Subcutaneous abdominal adipose tissue (tissue), 5 donors: ENCODE data around the gene LLGL2.

Experiments
- H3K27ac ChIP-seq: one replicate; pipeline ENCODE4 v1.7.0; 2013; ENCODE audit warnings: low read depth, mild to moderate bottlenecking, inconsistent platforms, low read length, moderate library complexity
- H3K27me3 ChIP-seq, 5 donors: one replicate each; pipeline ENCODE4 v1.7.0; 2013; ENCODE audit warnings: low read length in 5 of 5, inconsistent platforms in 1 of 5; ENCODE audit not compliant: control insufficient read depth in 5 of 5, insufficient read depth in 4 of 5
- H3K36me3 ChIP-seq, 5 donors: one replicate each; pipeline ENCODE4 v1.7.0; 2013; ENCODE audit warnings: low read length in 5 of 5; ENCODE audit not compliant: control insufficient read depth in 5 of 5, insufficient read depth in 5 of 5
- H3K4me1 ChIP-seq, 5 donors: one replicate each; pipeline ENCODE4 v1.7.0; 2013; ENCODE audit warnings: low read length in 5 of 5, mild to moderate bottlenecking in 3 of 5, moderate library complexity in 1 of 5; ENCODE audit not compliant: control insufficient read depth in 5 of 5, insufficient read depth in 5 of 5
- H3K4me3 ChIP-seq, 5 donors: one replicate each; pipeline ENCODE4 v1.7.0; 2013; ENCODE audit warnings: low read length in 5 of 5, low read depth in 1 of 5
- H3K9ac ChIP-seq, 5 donors: one replicate each; pipeline ENCODE4 v1.7.0; 2013; ENCODE audit warnings: low read length in 5 of 5, mild to moderate bottlenecking in 4 of 5, moderate library complexity in 3 of 5
- H3K9me3 ChIP-seq, 5 donors: one replicate each; pipeline ENCODE4 v1.7.0; 2013; ENCODE audit warnings: low read length in 5 of 5; ENCODE audit not compliant: control insufficient read depth in 5 of 5
- donor health status: healthy.
- donor health status: healthy.
- donor health status: healthy.
- donor health status: healthy.
- donor health status: healthy.

The LLGL2 gene

GRCh38 chr17:75535871-75536270 is 10.4 kb downstream of the LLGL2 start:
- H3K9ac ChIP-seq, result no peak overlapping the region
- H3K4me1 ChIP-seq, result no peaks in the 10 kb centered on the region
- no peaks in the 10 kb centered on the region for H3K9me3 ChIP-seq
- no peak overlapping the region for H3K4me3 ChIP-seq
- no peaks in the 10 kb centered on the region for H3K27me3 ChIP-seq
- peaks cover 0 to 2% (median 0%) of the 10 kb centered on the region in 5 donors for H3K36me3 ChIP-seq
- no peak overlapping the region for H3K27ac ChIP-seq

DNA sequence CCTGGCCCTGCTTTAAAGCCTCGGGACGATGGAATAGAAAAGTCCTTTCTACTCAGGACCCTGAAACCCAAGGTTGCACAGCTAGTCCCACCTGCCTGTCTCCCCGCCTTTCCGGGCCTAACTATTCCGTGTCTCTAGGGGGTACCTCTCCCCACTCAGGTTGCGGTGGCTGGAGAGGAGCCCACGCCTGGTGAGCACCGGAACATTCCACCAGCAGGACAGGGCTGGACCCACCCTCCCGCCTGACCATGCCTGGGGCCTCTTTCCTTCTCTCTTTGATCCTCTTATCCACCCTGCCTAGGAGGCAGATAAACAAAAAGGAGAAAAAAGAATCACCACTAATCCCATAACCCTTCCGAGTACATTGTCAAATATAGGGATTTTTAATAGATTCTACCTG is 10.9 kb downstream of the LLGL2 start:
- Histone ChIP-seq H3K27ac (no peak overlapping the region), H3K9ac (no peak overlapping the region), H3K4me3 (no peak overlapping the region), H3K27me3 (no peaks in the 10 kb centered on the region), H3K9me3 (no peaks in the 10 kb centered on the region), H3K4me1 (no peaks in the 10 kb centered on the region), H3K36me3 (peaks cover 0 to 2% (median 0%) of the 10 kb centered on the region in 5 donors)

GRCh38 chr17:75539967-75540729 is 14.7 kb downstream of the LLGL2 start:
- no peak overlapping the region for H3K4me3 ChIP-seq
- H3K9me3 ChIP-seq, result no peaks in the 10 kb centered on the region
- no peak overlapping the region for H3K27ac ChIP-seq
- H3K36me3 ChIP-seq, result no peaks in the 10 kb centered on the region
- H3K9ac ChIP-seq, result no peak overlapping the region
- no peaks in the 10 kb centered on the region for H3K27me3 ChIP-seq
- H3K4me1 ChIP-seq, result no peaks in the 10 kb centered on the region

DNA sequence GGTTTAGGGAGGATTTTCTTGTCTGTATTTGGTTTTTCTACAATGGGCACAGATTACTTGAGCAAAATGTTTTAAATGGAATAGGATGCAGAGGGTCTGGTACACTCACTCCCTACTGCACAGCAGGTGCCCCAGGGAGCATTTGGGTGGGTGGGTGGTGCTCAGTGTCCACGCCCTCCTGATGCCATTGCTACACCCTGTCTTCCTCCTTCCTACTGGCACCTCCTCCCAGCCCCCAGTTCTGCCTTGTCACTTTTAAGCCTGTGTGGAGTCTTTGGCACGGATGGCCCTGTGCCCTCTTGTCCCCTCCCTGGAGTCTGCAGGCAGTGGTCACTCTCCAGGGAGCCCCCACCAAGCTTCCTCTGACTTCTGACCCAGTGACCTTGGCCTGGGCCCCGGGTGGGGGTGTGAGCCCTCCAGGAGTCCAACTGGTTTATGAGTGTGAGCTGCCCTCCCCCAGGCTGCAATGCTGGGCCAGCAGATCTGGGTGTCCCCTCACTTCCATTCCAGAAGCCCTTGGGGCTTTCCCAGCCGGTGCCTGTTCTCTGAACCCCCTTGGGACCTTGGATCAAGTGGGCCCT is 15.5 kb downstream of the LLGL2 start:
- Histone ChIP-seq H3K4me3 (no peak overlapping the region), H3K9ac (no peak overlapping the region), H3K4me1 (no peaks in the 10 kb centered on the region), H3K27me3 (no peaks in the 10 kb centered on the region), H3K27ac (no peak overlapping the region), H3K36me3 (no peaks in the 10 kb centered on the region), H3K9me3 (no peaks in the 10 kb centered on the region)

- H3K4me3 ChIP-seq, result no peak overlapping the region
- no peak overlapping the region for H3K27ac ChIP-seq
- no peaks in the 10 kb centered on the region for H3K36me3 ChIP-seq
- H3K9ac ChIP-seq, result no peak overlapping the region
- no peaks in the 10 kb centered on the region for H3K4me1 ChIP-seq
- H3K27me3 ChIP-seq, result no peaks in the 10 kb centered on the region
- H3K9me3 ChIP-seq, result no peaks in the 10 kb centered on the region
Observed at GRCh38 chr17:75542229-75542628, 16.7 kb downstream of the LLGL2 start.

GRCh38 chr17:75542728-75543336 is 17.3 kb downstream of the LLGL2 start:
- no peaks in the 10 kb centered on the region for H3K36me3 ChIP-seq
- no peaks in the 10 kb centered on the region for H3K9me3 ChIP-seq
- no peak overlapping the region for H3K9ac ChIP-seq
- H3K27ac ChIP-seq, result no peak overlapping the region
- H3K27me3 ChIP-seq, result no peaks in the 10 kb centered on the region
- H3K4me1 ChIP-seq, result no peaks in the 10 kb centered on the region
- H3K4me3 ChIP-seq, result no peak overlapping the region

GRCh38 chr17:75544250-75544649 is 18.8 kb downstream of the LLGL2 start:
- no peak overlapping the region for H3K4me3 ChIP-seq
- no peak overlapping the region for H3K9ac ChIP-seq
- no peaks in the 10 kb centered on the region for H3K4me1 ChIP-seq
- no peaks in the 10 kb centered on the region for H3K9me3 ChIP-seq
- H3K27ac ChIP-seq, result no peak overlapping the region
- H3K27me3 ChIP-seq, result no peaks in the 10 kb centered on the region
- H3K36me3 ChIP-seq, result no peaks in the 10 kb centered on the region

GRCh38 chr17:75546181-75546580 is 20.7 kb downstream of the LLGL2 start:
- peaks cover 0 to 3% (median 0%) of the 10 kb centered on the region in 5 donors for H3K27me3 ChIP-seq
- no peak overlapping the region for H3K9ac ChIP-seq
- H3K36me3 ChIP-seq, result no peaks in the 10 kb centered on the region
- H3K4me3 ChIP-seq, result no peak overlapping the region
- H3K4me1 ChIP-seq, result no peaks in the 10 kb centered on the region
- no peak overlapping the region for H3K27ac ChIP-seq
- no peaks in the 10 kb centered on the region for H3K9me3 ChIP-seq

GRCh38 chr17:75547091-75547490 is 21.6 kb downstream of the LLGL2 start:
- no peaks in the 10 kb centered on the region for H3K4me1 ChIP-seq
- no peak overlapping the region for H3K27ac ChIP-seq
- no peak overlapping the region for H3K4me3 ChIP-seq
- H3K9ac ChIP-seq, result no peak overlapping the region
- H3K9me3 ChIP-seq, result no peaks in the 10 kb centered on the region
- no peaks in the 10 kb centered on the region for H3K36me3 ChIP-seq
- H3K27me3 ChIP-seq, result peaks cover 0 to 3% (median 0%) of the 10 kb centered on the region in 5 donors

GRCh38 chr17:75548813-75549212 is 23.3 kb downstream of the LLGL2 start:
- Histone ChIP-seq H3K9ac (no peak overlapping the region), H3K27ac (no peak overlapping the region), H3K27me3 (peaks cover 0 to 3% (median 0%) of the 10 kb centered on the region in 5 donors)

More at GRCh38 chr17:75548813-75549212, 23.3 kb downstream of the LLGL2 start:
- Histone ChIP-seq H3K9me3 (no peaks in the 10 kb centered on the region), H3K36me3 (no peaks in the 10 kb centered on the region), H3K4me3 (no peak overlapping the region), H3K4me1 (peaks cover 0 to 6% (median 0%) of the 10 kb centered on the region in 5 donors)
